GM10266 (cell line): Measurements from ENCODE around the gene CDC37L1.

Experiments used
- DNase-seq: peaks from one replicate; pipeline ENCODE4 v3.0.0; 2012; ENCODE audit errors: extremely low spot score
- TF ChIP-seq, protein P1 (sequence below): IDR thresholded peaks from 2 replicates; pipeline ENCODE4 v1.5.1; 2012; ENCODE audit warnings: mild to moderate bottlenecking, low read depth; ENCODE audit not compliant: control insufficient read depth, insufficient read depth; ENCODE audit errors: missing control alignments

CDC37L1 gene

DNA sequence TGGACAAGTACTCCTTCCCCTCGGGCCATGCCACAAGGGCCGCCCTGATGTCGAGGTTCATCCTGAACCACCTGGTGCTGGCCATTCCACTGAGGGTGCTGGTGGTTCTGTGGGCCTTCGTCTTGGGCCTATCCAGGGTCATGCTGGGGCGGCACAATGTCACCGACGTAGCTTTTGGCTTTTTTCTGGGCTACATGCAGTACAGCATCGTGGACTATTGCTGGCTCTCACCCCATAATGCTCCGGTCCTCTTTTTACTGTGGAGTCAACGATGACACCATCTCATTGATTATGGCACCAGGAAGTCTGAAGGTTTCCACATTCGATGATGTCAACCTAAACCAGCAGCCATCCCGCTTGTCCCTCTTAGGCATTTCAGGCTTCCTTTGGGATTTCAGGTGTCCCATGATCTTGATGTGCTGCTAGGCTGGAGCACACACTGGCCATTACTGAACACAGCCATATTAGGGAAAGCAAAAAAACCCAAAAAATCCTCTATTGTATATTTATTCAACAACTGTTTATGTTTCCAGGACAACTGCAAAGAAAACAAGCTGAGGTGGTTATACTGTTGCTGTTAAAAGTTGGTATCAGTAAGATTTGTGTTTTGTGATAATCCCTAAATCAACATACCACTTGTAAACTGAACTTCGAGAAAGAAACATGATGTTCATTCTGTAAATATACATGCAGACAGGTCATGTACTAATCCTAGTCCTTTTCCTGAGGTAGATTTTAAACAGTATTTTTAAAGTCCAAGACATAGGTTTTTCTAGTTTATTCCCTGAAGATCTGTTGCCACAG is 16.2 kb upstream of the CDC37L1 start:
- TF ChIP-seq, protein P1, sequence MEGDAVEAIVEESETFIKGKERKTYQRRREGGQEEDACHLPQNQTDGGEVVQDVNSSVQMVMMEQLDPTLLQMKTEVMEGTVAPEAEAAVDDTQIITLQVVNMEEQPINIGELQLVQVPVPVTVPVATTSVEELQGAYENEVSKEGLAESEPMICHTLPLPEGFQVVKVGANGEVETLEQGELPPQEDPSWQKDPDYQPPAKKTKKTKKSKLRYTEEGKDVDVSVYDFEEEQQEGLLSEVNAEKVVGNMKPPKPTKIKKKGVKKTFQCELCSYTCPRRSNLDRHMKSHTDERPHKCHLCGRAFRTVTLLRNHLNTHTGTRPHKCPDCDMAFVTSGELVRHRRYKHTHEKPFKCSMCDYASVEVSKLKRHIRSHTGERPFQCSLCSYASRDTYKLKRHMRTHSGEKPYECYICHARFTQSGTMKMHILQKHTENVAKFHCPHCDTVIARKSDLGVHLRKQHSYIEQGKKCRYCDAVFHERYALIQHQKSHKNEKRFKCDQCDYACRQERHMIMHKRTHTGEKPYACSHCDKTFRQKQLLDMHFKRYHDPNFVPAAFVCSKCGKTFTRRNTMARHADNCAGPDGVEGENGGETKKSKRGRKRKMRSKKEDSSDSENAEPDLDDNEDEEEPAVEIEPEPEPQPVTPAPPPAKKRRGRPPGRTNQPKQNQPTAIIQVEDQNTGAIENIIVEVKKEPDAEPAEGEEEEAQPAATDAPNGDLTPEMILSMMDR, result no peak
- peak; percentile 44 for DNase-seq

DNA sequence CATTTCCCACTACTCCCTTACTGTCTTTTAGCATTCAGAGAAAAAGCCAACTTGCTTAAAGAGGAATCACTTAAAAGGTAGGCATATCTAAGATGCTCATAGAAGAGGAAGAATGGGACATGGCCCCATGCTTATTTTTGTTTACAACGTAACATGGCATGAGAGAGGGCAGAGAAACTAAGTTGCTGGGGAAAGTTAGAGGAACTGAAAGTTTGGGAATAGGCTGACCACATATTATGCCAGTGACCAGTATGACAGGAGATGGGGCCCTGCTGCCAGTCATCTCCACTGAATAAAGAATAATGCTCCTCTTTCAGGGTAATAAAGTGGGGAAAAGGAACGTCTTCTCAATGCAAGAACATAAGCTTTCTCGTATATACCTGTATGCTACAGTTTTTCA is 15.4 kb upstream of the CDC37L1 start:
- DNase-seq, result no peak
- TF ChIP-seq, protein P1, result no peak

DNA sequence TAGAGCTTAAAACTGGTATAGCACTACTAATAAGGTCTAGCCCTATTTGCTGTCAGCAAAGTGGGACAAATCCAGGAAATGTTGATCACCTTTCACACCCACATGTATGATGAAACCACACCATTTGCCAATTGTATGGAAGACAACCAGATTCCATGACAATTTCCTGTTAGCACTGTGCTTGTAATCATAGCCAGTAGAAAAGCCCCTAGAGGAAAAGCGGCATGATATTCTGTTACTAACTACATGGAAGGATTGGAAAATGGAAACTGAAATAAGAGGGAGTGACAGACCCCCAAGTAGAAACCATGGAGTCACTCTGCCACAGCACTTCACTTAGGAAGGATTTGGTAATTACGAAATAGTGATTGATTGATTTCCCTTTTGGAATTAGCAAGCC is 14.0 kb upstream of the CDC37L1 start:
- TF ChIP-seq, protein P1, result no peak
- peak; percentile 13 for DNase-seq

DNA sequence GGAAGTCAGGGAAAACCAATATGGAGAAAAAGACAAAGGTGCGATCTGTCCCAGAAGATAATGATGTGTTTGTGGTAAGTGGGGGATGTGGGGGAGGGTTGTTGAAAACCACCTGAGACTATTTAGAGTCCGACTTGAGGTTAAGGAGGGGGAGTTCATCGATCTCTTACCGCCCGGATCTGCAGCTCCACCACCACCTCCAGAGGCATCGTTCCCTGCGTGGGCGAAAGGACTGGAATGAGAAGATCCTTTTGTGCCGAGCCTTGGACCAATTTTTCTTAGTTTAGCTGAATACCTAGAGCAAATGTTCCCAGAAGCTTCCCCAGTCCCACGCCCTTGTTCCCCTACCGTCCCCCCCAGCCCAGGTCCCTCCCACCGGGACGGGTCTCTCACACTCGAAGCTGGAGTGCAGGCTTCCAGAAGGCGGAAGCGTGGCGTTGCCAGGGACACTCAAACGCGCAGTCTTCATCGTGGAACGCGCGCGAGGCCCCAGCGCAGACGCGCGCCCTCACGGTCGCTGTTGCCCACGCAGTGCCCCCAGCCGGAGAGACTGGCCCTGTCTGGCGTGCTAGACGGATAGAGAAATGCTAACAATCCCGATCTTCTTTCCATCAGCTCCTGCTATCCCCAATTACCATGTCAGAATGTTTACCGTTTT is 13.2 kb upstream of the CDC37L1 start, which contains the start of gene SPATA6L:
Gene SPATA6L, minus strand, starts transcription at position 439 of the 658 bp plus-strand sequence. Its CDS starts 230 bp downstream, at position 209.
- peak; percentile 64 for DNase-seq
- TF ChIP-seq, protein P1, result peak; percentile 27

DNA sequence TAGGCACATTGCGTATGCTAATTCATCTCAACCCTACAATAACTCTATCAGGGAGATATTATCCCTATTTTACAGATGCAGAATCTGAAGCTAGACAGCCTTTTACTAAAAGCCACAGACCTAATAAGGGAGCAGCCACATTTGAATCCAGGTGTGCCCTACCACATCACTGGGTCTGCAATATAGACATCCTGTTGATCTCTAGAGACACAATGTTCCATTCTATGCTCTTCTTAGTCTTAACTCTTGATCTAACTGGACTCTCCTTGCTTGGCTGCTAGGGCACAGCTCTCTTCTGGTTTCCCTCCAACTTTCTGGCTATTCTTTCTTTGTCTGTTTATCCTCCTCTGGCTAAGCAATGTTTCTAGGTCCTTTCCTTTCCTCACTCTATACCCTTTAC is 11.7 kb upstream of the CDC37L1 start:
- TF ChIP-seq, protein P1, result no peak
- no peak for DNase-seq

DNA sequence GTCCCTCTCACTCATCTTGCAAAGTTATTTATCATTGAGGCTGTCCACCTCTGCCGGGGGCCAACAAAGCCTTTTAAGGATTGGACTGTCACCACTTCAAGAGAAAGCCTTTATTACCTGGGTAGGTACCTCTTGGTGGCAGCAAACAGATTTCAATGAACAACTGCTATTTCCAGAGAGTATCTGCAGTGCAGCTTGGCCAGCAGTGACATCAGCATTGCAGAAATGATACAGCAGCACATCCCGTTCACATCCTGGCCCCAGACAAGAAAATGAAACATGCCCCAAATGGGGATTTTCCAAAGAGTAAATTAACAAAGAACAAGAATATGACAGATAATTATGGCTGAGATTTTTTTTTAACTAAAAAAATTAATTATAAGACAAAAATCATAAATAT is 10.8 kb upstream of the CDC37L1 start:
- peak; percentile 27 for DNase-seq
- TF ChIP-seq, protein P1, result no peak

DNA sequence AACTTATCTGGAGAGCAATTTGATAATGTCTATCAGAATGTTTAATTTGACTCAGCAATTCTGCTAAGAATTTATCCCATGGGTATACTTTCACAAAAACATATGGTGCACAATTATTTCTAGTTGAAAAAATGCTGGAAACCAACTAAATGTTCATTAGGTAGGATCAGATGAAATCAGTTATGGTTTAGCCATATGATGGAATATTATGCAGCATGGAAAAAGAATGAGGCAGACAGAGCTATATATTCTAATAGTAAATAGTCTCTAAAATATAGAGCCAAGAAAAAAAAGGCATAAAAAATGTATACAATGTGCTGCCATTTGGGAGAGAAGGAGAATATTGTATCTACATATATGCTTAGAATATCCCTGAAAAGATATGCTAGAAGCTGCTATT is 9.5 kb upstream of the CDC37L1 start:
- TF ChIP-seq, protein P1, result no peak
- no peak for DNase-seq
